ENCODE data around the gene DOCK7. TPM values are rescaled to one million over a fixed set of nuclear protein-coding genes. Genes with fewer than 3 reads are reported as not detected.

DOCK7 gene
- total and polyA plus RNA-seq, 2 of the 13 experiments (the other 11 are each of a cell fraction or from before 2014, with no cell fraction given) = 45.7 to 67.2 TPM

DNA sequence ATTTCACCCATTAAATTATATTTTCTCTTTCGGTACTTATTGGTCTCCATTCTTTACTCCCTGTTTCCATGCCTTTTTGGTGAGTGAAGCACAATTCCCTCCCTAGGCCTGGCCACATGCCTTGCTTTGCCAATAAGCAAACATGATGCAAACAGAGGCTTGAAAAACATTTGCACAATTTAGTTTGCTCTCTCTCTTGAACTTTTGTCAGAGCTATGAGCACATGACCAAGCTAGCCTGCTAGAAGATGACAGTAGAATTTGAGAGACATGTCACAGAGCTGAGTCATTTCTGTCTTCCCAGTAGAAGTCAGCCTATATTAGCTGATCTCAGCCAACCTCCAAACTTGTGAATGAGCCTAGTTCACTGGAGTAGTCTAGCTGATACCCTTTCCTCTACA, 66.3 kb downstream of the DOCK7 start (continued):
- peak; percentile 89; the same call in 1 of the 2 replicates for TF ChIP-seq FOXK1 (CRISPR knock-in tag; IDR thresholded peaks at IDR 0.05; ENCODE audit: borderline replicate concordance, low read depth)
- peak; percentile 90; the same call in 1 of the 2 replicates for TF ChIP-seq MEIS1 (CRISPR knock-in tag; IDR thresholded peaks at IDR 0.05; ENCODE audit: borderline replicate concordance)
- TF ChIP-seq ZNF335 (CRISPR knock-in tag; IDR thresholded peaks at IDR 0.05) = peak; percentile 91
- TF ChIP-seq U2AF2 (IDR thresholded peaks at IDR 0.05; ENCODE audit: low read depth, low read length) = no peak
- TF ChIP-seq NFATC3 (CRISPR knock-in tag; IDR thresholded peaks at IDR 0.05) = no peak
- TF ChIP-seq, protein P1, sequence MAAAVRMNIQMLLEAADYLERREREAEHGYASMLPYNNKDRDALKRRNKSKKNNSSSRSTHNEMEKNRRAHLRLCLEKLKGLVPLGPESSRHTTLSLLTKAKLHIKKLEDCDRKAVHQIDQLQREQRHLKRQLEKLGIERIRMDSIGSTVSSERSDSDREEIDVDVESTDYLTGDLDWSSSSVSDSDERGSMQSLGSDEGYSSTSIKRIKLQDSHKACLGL (CRISPR knock-in tag; IDR thresholded peaks at IDR 0.05) = no peak
- TF ChIP-seq AKAP8 (CRISPR knock-in tag; IDR thresholded peaks at IDR 0.05) = no peak
- TF ChIP-seq SIN3B (IDR thresholded peaks at IDR 0.05; ENCODE audit: low read length) = no peak
- TF ChIP-seq ZNF430 (CRISPR knock-in tag; IDR thresholded peaks at IDR 0.05) = peak; percentile 66; the same call in 1 of the 2 replicates
- 0 out of 2 replicates have a peak, but pooled peaks have one; percentile 45 for TF ChIP-seq ZKSCAN5 (CRISPR knock-in tag; IDR thresholded peaks at IDR 0.05)
- 0 out of 2 replicates have a peak, but pooled peaks have one; percentile 67 for TF ChIP-seq SMYD3 (CRISPR knock-in tag; IDR thresholded peaks at IDR 0.05)
- no peak for TF ChIP-seq ATAD3A (CRISPR knock-in tag; IDR thresholded peaks at IDR 0.05)
- peak; percentile 64 to 76 for TF ChIP-seq MAFK (conservative IDR thresholded peaks at IDR 0.05 in 1 of 2, IDR thresholded peaks at IDR 0.05 in 1 of 2; ENCODE audit: low read length in 2 of 2)
- TF ChIP-seq ZMYM4 (CRISPR knock-in tag; IDR thresholded peaks at IDR 0.05) = peak; percentile 99
- TF ChIP-seq, protein P2, sequence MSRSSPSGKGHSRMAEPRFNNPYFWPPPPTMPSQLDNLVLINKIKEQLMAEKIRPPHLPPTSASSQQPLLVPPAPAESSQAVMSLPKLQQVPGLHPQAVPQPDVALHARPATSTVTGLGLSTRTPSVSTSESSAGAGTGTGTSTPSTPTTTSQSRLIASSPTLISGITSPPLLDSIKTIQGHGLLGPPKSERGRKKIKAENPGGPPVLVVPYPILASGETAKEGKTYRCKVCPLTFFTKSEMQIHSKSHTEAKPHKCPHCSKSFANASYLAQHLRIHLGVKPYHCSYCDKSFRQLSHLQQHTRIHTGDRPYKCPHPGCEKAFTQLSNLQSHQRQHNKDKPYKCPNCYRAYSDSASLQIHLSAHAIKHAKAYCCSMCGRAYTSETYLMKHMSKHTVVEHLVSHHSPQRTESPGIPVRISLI (CRISPR knock-in tag; IDR thresholded peaks at IDR 0.05; ENCODE audit: borderline replicate concordance) = peak; percentile 63
- TF ChIP-seq PLRG1 (conservative IDR thresholded peaks at IDR 0.05) = no peak
- no peak; the same call in 1 of the 2 replicates for TF ChIP-seq NCOA1 (CRISPR knock-in tag; IDR thresholded peaks at IDR 0.05)
- no peak for TF ChIP-seq ZNF605 (CRISPR knock-in tag; IDR thresholded peaks at IDR 0.05)
- no peak for TF ChIP-seq ZNF552 (CRISPR knock-in tag; IDR thresholded peaks at IDR 0.05; ENCODE audit: borderline replicate concordance)
- TF ChIP-seq, protein P3, sequence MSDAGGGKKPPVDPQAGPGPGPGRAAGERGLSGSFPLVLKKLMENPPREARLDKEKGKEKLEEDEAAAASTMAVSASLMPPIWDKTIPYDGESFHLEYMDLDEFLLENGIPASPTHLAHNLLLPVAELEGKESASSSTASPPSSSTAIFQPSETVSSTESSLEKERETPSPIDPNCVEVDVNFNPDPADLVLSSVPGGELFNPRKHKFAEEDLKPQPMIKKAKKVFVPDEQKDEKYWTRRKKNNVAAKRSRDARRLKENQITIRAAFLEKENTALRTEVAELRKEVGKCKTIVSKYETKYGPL (CRISPR knock-in tag; IDR thresholded peaks at IDR 0.05) = no peak
- peak; percentile 91; the same call in 1 of the 2 replicates for TF ChIP-seq ZNF816 (CRISPR knock-in tag; IDR thresholded peaks at IDR 0.05; ENCODE audit: borderline replicate concordance)
- TF ChIP-seq, protein P4, sequence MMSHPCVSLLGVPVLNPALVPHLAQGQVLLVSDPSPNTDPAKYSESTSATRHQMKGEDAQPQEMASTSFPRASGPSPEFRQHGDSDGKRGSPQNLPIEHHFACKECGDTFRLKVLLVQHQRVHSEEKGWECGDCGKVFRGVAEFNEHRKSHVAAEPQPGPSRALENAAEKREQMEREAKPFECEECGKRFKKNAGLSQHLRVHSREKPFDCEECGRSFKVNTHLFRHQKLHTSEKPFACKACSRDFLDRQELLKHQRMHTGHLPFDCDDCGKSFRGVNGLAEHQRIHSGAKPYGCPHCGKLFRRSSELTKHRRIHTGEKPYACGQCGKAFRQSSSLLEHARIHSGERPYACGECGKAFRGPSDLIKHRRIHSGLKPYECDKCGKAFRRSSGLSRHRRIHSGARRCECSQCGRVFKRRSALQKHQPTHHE (CRISPR knock-in tag; IDR thresholded peaks at IDR 0.05; ENCODE audit: borderline replicate concordance) = no peak; the same call in 1 of the 2 replicates
- TF ChIP-seq, protein P5, sequence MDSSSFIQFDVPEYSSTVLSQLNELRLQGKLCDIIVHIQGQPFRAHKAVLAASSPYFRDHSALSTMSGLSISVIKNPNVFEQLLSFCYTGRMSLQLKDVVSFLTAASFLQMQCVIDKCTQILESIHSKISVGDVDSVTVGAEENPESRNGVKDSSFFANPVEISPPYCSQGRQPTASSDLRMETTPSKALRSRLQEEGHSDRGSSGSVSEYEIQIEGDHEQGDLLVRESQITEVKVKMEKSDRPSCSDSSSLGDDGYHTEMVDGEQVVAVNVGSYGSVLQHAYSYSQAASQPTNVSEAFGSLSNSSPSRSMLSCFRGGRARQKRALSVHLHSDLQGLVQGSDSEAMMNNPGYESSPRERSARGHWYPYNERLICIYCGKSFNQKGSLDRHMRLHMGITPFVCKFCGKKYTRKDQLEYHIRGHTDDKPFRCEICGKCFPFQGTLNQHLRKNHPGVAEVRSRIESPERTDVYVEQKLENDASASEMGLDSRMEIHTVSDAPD (CRISPR knock-in tag; IDR thresholded peaks at IDR 0.05) = peak; percentile 92
- no peak for TF ChIP-seq RFX5 (IDR thresholded peaks at IDR 0.05; ENCODE audit: low read depth, low read length)
- peak; percentile 98 for TF ChIP-seq FOXA3 (CRISPR knock-in tag; IDR thresholded peaks at IDR 0.05)

Measured in HepG2 (cell line).